ENCODE results near the gene OR2A42. TPM values are rescaled to one million over a fixed set of nuclear protein-coding genes. Genes with fewer than 3 reads are reported as not detected.
"Not testable (repeated sequence)": the region's sequence is repeated elsewhere in the genome, so short reads cannot be mapped to it uniquely, and the experiment has no call there.

The OR2A42 gene
- total RNA-seq, 1 donor = 0.10 TPM

- H3K9me3 ChIP-seq (ENCODE audit: low read depth, low read length); H3K4me1 ChIP-seq (ENCODE audit: insufficient read depth, low read length); H3K27me3 ChIP-seq (ENCODE audit: insufficient read depth, low read length); H3K4me3 ChIP-seq (ENCODE audit: low read length): not testable (repeated sequence)
Measured at GRCh38 chr7:144246967-144247366, 7.6 kb upstream of the OR2A42 start.

GRCh38 chr7:144245372-144245771, 6.0 kb upstream of the OR2A42 start:
- not testable (repeated sequence) for H3K4me3 ChIP-seq (ENCODE audit: low read length); H3K9me3 ChIP-seq (ENCODE audit: low read depth, low read length); H3K27me3 ChIP-seq (ENCODE audit: insufficient read depth, low read length); H3K4me1 ChIP-seq (ENCODE audit: insufficient read depth, low read length)

- not testable (repeated sequence) for H3K9me3 ChIP-seq (ENCODE audit: low read depth, low read length); H3K4me3 ChIP-seq (ENCODE audit: low read length); H3K4me1 ChIP-seq (ENCODE audit: insufficient read depth, low read length); H3K27me3 ChIP-seq (ENCODE audit: insufficient read depth, low read length)
Measured at GRCh38 chr7:144238530-144239082, 799 bp downstream of the OR2A42 start.

- H3K9me3 ChIP-seq (ENCODE audit: low read depth, low read length); H3K4me3 ChIP-seq (ENCODE audit: low read length); H3K4me1 ChIP-seq (ENCODE audit: insufficient read depth, low read length); H3K27me3 ChIP-seq (ENCODE audit: insufficient read depth, low read length): not testable (repeated sequence)
Measured at GRCh38 chr7:144233039-144233438, 6.4 kb downstream of the OR2A42 start.

- not testable (repeated sequence) for H3K4me3 ChIP-seq (ENCODE audit: low read length); H3K9me3 ChIP-seq (ENCODE audit: low read depth, low read length); H3K4me1 ChIP-seq (ENCODE audit: insufficient read depth, low read length); H3K27me3 ChIP-seq (ENCODE audit: insufficient read depth, low read length)
Measured at GRCh38 chr7:144231027-144231426, 8.4 kb downstream of the OR2A42 start.

DNA sequence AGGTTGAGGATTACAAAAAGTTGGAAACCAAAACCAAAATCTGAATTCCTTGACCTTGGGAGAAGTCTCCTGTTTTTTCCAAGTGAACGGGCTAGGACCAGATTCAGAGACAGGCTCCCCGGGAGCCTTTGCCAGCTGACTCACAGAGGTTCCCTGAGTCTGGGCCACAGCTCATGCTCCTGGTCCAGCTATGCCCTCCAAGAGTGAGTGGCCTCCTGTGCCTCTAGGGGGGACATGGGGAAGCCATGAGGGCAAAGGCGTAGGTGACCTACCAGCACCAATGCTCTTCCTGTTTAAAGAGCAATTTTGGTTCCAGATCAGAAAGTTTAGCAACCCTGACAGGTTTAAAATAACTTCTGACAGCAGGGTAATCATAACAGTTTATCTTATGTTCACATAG, 10.6 kb downstream of the OR2A42 start:
- not testable (repeated sequence) for H3K4me1 ChIP-seq (ENCODE audit: insufficient read depth, low read length); H3K9me3 ChIP-seq (ENCODE audit: low read depth, low read length); H3K4me3 ChIP-seq (ENCODE audit: low read length); H3K27me3 ChIP-seq (ENCODE audit: insufficient read depth, low read length)

DNA sequence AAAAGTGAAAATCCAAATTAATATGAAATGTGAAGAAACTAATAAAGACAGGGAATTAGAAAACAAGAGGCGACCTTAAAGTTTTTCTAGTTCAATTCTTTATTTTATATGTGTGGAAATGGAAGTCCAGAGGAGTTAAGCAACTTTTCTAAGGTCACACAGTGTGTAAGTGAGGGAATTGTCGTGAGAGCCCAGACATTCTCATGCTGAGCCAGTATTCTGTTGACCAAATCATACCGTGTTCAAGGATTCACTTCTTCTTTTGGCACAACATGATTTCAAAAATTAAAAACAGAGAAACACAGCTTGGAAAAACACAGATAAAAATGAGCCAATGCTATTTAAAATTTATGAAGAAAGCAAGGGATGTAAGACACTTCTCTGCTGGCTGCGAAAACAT, 12.5 kb downstream of the OR2A42 start:
- not testable (repeated sequence) for H3K27me3 ChIP-seq (ENCODE audit: insufficient read depth, low read length); H3K4me3 ChIP-seq (ENCODE audit: low read length); H3K9me3 ChIP-seq (ENCODE audit: low read depth, low read length); H3K4me1 ChIP-seq (ENCODE audit: insufficient read depth, low read length)

- H3K4me1 ChIP-seq (ENCODE audit: insufficient read depth, low read length); H3K4me3 ChIP-seq (ENCODE audit: low read length); H3K27me3 ChIP-seq (ENCODE audit: insufficient read depth, low read length); H3K9me3 ChIP-seq (ENCODE audit: low read depth, low read length): not testable (repeated sequence)
Measured at GRCh38 chr7:144223675-144224074, 15.7 kb downstream of the OR2A42 start.

- not testable (repeated sequence) for H3K4me3 ChIP-seq (ENCODE audit: low read length); H3K9me3 ChIP-seq (ENCODE audit: low read depth, low read length); H3K4me1 ChIP-seq (ENCODE audit: insufficient read depth, low read length)
Measured at GRCh38 chr7:144220531-144220930, 18.9 kb downstream of the OR2A42 start.

DNA sequence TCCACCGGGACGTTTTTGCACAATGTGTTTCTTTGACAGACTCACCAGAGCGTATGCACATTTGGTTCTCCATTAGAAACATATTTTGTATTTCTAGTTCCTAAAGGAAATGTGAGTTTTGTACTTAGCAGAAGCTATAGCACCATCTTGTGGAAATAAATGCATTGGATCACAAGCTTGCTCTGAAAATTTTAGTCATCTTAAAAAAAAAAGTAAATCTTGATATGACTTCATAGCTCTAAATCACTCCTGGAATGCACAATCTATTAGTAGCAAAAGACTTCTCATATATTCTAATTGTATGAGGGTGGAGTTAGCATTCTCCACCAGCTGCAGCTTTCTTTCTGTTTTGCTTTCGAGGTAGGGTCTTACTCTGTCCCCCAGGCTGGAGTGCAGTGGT, 20.3 kb downstream of the OR2A42 start:
- H3K4me1 ChIP-seq (ENCODE audit: insufficient read depth, low read length); H3K27me3 ChIP-seq (ENCODE audit: insufficient read depth, low read length); H3K9me3 ChIP-seq (ENCODE audit: low read depth, low read length); H3K4me3 ChIP-seq (ENCODE audit: low read length): not testable (repeated sequence)

More at GRCh38 chr7:144220531-144220930, 18.9 kb downstream of the OR2A42 start:
- H3K27me3 ChIP-seq (ENCODE audit: insufficient read depth, low read length) = not testable (repeated sequence)

GRCh38 chr7:144218581-144218980, 20.8 kb downstream of the OR2A42 start:
- not testable (repeated sequence) for H3K4me3 ChIP-seq (ENCODE audit: low read length); H3K4me1 ChIP-seq (ENCODE audit: insufficient read depth, low read length); H3K27me3 ChIP-seq (ENCODE audit: insufficient read depth, low read length); H3K9me3 ChIP-seq (ENCODE audit: low read depth, low read length)

GRCh38 chr7:144217200-144217599, 22.2 kb downstream of the OR2A42 start:
- not testable (repeated sequence) for H3K4me1 ChIP-seq (ENCODE audit: insufficient read depth, low read length); H3K9me3 ChIP-seq (ENCODE audit: low read depth, low read length); H3K27me3 ChIP-seq (ENCODE audit: insufficient read depth, low read length); H3K4me3 ChIP-seq (ENCODE audit: low read length)

DNA sequence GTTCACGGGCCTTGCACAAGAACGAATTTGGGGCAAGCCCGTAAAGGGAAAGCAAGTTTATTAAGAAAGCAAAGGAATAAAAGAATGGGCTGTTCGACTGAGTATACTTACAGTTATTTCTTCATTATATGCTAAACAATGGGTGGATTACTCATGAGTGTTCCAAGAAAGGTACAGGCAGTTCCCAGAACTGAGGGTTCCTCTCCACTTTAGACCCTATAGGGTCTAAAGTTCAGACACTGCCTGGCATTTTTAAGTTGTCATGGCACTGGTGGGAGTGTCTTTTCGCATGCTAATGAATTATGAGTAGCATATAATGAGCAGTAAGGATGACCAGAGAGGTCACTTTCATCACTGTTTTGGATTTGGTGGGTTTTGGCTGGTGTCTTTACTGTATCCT, 34.1 kb downstream of the OR2A42 start:
- H3K4me1 ChIP-seq (ENCODE audit: insufficient read depth, low read length); H3K4me3 ChIP-seq (ENCODE audit: low read length); H3K27me3 ChIP-seq (ENCODE audit: insufficient read depth, low read length); H3K9me3 ChIP-seq (ENCODE audit: low read depth, low read length): not testable (repeated sequence)

DNA sequence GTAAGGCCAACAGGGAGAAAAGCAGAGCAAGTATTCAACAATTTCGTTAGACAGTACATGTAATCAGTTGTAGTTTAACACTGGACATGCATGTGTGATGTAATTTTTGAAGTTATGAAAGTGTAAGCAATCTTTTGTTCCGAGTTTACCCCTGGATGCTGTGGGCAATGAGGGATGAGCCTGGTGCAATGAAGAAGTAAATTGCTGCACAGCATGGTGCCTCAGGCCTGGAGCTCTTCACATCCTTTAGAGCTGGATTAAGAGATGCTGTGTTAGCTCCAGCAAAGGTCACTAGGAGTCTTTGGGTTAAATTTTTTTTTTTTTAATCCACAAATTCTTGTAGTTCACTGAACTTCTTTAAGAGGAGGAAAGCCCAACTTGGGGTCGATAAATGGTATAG, 36.3 kb downstream of the OR2A42 start:
- H3K9me3 ChIP-seq (ENCODE audit: low read depth, low read length); H3K4me3 ChIP-seq (ENCODE audit: low read length); H3K27me3 ChIP-seq (ENCODE audit: insufficient read depth, low read length); H3K4me1 ChIP-seq (ENCODE audit: insufficient read depth, low read length): not testable (repeated sequence)

- H3K9me3 ChIP-seq (ENCODE audit: low read depth, low read length); H3K4me3 ChIP-seq (ENCODE audit: low read length); H3K27me3 ChIP-seq (ENCODE audit: insufficient read depth, low read length); H3K4me1 ChIP-seq (ENCODE audit: insufficient read depth, low read length): not testable (repeated sequence)
Measured at GRCh38 chr7:144201978-144202377, 37.4 kb downstream of the OR2A42 start.

GRCh38 chr7:144198934-144199333, 40.5 kb downstream of the OR2A42 start:
- H3K27me3 ChIP-seq (ENCODE audit: insufficient read depth, low read length); H3K9me3 ChIP-seq (ENCODE audit: low read depth, low read length); H3K4me1 ChIP-seq (ENCODE audit: insufficient read depth, low read length); H3K4me3 ChIP-seq (ENCODE audit: low read length): not testable (repeated sequence)

Data from mononuclear cell (primary cell).